ENCODE data around the gene USP17L10.
"Not testable (repeated sequence)": the region's sequence is repeated elsewhere in the genome, so short reads cannot be mapped to it uniquely, and the experiment has no call there.

DNA sequence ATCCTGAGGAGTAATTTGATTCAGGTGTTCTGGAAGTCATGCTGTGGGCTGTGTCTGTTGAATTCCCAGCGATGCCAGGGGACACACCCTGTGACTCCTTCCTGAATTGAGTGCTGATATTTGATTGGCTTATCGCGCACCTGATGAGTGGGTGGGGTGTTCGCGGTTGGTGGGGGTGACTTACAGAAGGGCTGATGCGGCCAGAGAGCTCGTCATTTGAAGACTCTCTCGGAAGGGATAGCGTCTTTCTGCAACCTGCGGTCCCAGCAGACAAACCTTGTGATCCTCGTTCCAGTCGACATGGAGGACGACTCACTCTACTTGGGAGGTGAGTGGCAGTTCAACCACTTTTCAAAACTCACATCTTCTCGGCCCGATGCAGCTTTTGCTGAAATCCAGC is 23.6 kb downstream of the USP17L10 start, which contains the start of gene USP17L15:
- TF ChIP-seq, protein P1, sequence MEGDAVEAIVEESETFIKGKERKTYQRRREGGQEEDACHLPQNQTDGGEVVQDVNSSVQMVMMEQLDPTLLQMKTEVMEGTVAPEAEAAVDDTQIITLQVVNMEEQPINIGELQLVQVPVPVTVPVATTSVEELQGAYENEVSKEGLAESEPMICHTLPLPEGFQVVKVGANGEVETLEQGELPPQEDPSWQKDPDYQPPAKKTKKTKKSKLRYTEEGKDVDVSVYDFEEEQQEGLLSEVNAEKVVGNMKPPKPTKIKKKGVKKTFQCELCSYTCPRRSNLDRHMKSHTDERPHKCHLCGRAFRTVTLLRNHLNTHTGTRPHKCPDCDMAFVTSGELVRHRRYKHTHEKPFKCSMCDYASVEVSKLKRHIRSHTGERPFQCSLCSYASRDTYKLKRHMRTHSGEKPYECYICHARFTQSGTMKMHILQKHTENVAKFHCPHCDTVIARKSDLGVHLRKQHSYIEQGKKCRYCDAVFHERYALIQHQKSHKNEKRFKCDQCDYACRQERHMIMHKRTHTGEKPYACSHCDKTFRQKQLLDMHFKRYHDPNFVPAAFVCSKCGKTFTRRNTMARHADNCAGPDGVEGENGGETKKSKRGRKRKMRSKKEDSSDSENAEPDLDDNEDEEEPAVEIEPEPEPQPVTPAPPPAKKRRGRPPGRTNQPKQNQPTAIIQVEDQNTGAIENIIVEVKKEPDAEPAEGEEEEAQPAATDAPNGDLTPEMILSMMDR (IDR thresholded peaks at IDR 0.05), result not testable (repeated sequence)
- not testable (repeated sequence) for TF ChIP-seq POLR2A (IDR thresholded peaks at IDR 0.05)
